ENCODE measurements around the gene SLC37A3.
A peak's percentile ranks its signal among the peaks of the same experiment; 100 is the strongest.

SLC37A3 gene, protein sequence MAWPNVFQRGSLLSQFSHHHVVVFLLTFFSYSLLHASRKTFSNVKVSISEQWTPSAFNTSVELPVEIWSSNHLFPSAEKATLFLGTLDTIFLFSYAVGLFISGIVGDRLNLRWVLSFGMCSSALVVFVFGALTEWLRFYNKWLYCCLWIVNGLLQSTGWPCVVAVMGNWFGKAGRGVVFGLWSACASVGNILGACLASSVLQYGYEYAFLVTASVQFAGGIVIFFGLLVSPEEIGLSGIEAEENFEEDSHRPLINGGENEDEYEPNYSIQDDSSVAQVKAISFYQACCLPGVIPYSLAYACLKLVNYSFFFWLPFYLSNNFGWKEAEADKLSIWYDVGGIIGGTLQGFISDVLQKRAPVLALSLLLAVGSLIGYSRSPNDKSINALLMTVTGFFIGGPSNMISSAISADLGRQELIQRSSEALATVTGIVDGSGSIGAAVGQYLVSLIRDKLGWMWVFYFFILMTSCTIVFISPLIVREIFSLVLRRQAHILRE

DNA sequence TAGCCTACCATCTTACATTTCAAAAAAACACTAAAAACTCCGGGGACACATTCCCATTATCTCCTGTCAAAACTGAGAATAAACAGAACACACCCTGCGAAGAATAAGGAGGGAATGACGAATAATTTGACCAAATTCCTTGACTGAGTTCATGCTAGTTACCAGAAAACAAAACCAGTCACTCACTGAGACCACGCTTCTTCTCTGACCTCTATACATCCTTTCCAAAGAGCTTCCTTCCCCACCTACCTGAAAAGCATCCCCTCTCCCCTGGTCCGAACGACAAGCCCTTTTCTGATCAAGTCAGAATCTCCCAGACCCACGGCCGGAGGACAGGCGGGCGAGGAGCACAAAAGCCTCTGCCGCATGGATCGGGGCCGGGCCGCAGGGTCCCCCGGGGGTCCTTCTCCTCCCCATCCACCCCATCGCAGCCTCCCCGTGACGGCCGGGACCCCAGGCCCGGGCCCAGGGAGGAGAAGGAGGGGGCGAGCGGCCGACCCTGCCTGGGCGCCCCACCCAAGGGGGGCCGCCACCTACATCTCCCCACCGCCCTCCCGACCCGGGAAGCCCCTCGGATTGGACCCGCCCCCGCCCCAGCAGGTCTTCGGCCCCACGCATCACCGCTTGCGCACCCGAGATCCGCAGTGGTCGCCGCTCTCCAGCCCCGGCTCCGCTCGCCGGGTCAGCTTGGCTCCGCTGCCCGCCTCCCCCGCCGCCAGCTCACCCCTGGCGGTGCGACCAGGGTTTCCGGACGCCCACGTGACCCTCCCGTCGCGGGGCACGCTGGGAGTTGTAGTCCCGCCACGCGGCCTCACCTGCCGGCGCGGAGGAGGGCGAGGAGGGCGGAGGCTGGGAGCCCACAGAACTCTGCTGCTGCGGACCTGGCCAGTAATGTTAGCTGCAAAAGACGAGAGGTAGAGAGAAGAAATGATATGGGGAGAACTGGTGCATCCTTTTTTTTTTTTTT lies at the start of gene SLC37A3:
Gene SLC37A3 (minus strand): TSS at position 747 of the 967 bp plus-strand sequence. CDS start 16,004 bp downstream, outside the sequence.
- FAIRE-seq (no peak), DNase-seq (ENCODE audit: insufficient read length, low spot score) (peak; percentile 97)
- TF ChIP-seq, protein P1, sequence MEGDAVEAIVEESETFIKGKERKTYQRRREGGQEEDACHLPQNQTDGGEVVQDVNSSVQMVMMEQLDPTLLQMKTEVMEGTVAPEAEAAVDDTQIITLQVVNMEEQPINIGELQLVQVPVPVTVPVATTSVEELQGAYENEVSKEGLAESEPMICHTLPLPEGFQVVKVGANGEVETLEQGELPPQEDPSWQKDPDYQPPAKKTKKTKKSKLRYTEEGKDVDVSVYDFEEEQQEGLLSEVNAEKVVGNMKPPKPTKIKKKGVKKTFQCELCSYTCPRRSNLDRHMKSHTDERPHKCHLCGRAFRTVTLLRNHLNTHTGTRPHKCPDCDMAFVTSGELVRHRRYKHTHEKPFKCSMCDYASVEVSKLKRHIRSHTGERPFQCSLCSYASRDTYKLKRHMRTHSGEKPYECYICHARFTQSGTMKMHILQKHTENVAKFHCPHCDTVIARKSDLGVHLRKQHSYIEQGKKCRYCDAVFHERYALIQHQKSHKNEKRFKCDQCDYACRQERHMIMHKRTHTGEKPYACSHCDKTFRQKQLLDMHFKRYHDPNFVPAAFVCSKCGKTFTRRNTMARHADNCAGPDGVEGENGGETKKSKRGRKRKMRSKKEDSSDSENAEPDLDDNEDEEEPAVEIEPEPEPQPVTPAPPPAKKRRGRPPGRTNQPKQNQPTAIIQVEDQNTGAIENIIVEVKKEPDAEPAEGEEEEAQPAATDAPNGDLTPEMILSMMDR (IDR thresholded peaks at IDR 0.05; ENCODE audit: insufficient read depth, missing control alignments) = no peak

DNA sequence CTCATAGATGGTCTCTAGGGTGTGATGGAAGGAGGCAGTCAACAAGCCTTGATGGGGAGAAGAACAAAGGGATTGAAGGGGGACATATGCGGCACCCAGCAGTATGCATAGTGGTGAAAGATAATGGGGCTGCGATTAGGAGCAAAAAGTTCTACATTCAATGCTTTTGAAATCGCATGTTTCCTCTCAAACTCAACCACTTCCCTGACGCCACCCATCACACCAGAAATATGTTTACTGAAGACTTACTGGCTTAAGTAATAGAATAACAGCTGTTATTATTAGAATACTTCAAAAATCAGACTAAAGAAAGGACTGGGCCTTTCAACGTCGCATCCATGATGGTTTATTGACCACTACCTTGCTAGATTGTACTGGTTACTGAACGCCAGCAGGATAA lies 49.5 kb upstream of the SLC37A3 start:
- FAIRE-seq (no peak), DNase-seq (ENCODE audit: insufficient read length, low spot score) (no peak)
- TF ChIP-seq, protein P1 (IDR thresholded peaks at IDR 0.05; ENCODE audit: insufficient read depth, missing control alignments) = no peak

DNA sequence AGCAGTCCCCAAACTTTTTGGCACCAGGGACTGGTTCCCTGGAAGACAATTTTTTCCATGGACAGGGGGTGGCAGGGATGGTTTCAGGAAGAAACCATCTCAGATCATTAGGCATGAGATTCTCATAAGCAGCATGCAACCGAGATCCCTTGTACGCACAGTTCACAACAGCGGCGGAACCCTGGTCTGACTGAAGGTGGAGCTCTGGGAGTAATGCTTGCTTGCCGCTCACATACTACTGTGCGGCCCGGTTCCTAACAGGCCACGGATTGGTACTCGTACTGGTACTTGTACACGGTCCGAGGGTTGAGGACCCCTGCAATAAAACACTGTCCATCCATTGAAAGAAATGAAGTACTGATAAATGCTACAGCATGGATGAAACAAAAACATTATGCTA lies 48.1 kb upstream of the SLC37A3 start:
- TF ChIP-seq, protein P1 (IDR thresholded peaks at IDR 0.05; ENCODE audit: insufficient read depth, missing control alignments) = no peak
- no peak for FAIRE-seq
- no peak for DNase-seq (ENCODE audit: insufficient read length, low spot score)

DNA sequence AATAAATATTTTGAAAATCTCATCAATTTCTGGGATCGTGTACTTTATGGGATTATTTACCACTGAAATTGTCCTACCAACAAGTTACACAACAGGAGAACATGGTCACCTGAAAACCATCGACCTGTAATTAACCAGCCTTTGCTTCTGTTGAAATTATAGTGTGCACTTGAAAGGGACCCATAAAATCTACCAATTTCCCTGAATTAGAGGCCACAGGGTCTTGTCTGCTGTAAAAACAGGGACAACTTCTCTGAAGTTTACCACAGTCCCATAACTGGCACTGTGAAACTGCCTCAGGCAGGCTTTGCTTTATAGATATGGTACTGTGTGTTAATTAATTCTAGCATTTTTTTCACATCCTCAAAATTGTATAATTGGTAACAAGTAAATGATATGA lies 43.2 kb upstream of the SLC37A3 start:
- FAIRE-seq = no peak
- TF ChIP-seq, protein P1 (IDR thresholded peaks at IDR 0.05; ENCODE audit: insufficient read depth, missing control alignments) = no peak
- DNase-seq (ENCODE audit: insufficient read length, low spot score) = no peak

DNA sequence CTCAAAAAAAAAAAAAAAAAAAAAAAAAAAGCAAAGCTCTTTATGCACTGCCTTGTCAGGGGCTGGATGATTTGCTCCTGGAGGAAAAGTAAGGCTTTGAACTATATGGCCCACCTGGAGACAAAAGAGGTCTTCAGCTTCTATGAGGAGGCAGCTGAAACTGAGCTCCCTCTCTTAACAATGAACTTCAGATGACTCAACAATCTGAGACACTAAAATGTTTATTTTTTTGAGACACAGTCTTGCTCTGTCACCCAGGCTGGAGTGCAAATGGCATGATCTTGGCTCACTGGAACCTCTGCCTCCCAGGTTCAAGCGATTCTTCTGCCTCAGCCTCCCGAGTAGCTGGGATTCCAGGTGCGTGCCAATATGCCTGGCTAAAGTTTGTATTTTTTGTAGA lies 42.3 kb upstream of the SLC37A3 start:
- no peak for DNase-seq (ENCODE audit: insufficient read length, low spot score)
- no peak for FAIRE-seq
- TF ChIP-seq, protein P1 (IDR thresholded peaks at IDR 0.05; ENCODE audit: insufficient read depth, missing control alignments) = no peak

DNA sequence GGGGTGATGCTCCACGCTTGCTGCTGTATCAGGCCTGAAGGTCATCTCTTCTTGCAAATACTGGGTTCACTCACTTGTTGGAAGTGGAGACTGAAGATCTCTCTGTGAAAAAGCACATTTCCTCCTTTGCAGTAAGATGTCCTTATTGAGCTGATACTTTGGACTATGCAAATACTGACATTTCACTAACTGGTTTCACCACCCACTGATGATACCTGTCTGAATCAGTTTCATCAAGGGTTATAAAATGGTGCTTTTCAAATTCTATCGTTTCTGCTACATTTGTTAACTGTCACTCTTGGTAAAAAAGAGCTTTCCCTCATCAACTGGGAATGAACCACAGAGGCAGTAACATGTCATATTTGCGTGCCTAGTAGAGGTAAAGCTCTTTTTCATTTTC lies 41.0 kb upstream of the SLC37A3 start:
- DNase-seq (ENCODE audit: insufficient read length, low spot score) (no peak), FAIRE-seq (no peak)
- TF ChIP-seq, protein P1 (IDR thresholded peaks at IDR 0.05; ENCODE audit: insufficient read depth, missing control alignments) = no peak

All from D721Med (cell line).